22Rv1 (cell line): ENCODE measurements around the gene ZNF827.

Experiments used
- H3K27ac ChIP-seq: fragments of 450-650 bp; 2 replicates; pipeline ENCODE4 v1.5.1; 2017
- CTCF ChIP-seq: fragments of 450-650 bp; IDR thresholded peaks from 2 replicates; pipeline ENCODE4 v1.5.1; 2017; ENCODE audit warnings: mild to moderate bottlenecking
- ZFX ChIP-seq: fragments of 450-650 bp; IDR thresholded peaks from 2 replicates; pipeline ENCODE4 v1.6.1; 2017; ENCODE audit warnings: antibody characterized with exemption, borderline replicate concordance

ZNF827 gene

GRCh38 chr4:145899886-145900460 is 38.6 kb downstream of the ZNF827 start:
- H3K27ac ChIP-seq, result no peak overlapping the region
- TF ChIP-seq CTCF (no peak), ZFX (no peak)

GRCh38 chr4:145898926-145899531 is 39.6 kb downstream of the ZNF827 start:
- TF ChIP-seq CTCF, result no peak
- TF ChIP-seq ZFX, result no peak
- no peak overlapping the region for H3K27ac ChIP-seq

- H3K27ac ChIP-seq, result no peak overlapping the region
- no peak for TF ChIP-seq ZFX
- TF ChIP-seq CTCF, result no peak
Measured at GRCh38 chr4:145898466-145898865, 40.2 kb downstream of the ZNF827 start.

GRCh38 chr4:145895056-145895455 is 43.6 kb downstream of the ZNF827 start:
- H3K27ac ChIP-seq, result no peak overlapping the region
- no peak for TF ChIP-seq ZFX
- TF ChIP-seq CTCF, result no peak

- TF ChIP-seq ZFX (no peak), CTCF (no peak)
- H3K27ac ChIP-seq, result no peak overlapping the region
Measured at GRCh38 chr4:145891958-145892357, 46.7 kb downstream of the ZNF827 start.

- TF ChIP-seq ZFX, result no peak
- no peak for TF ChIP-seq CTCF
- no peak overlapping the region for H3K27ac ChIP-seq
Measured at GRCh38 chr4:145890689-145891088, 47.9 kb downstream of the ZNF827 start.

- TF ChIP-seq ZFX (no peak), CTCF (no peak)
- no peak overlapping the region for H3K27ac ChIP-seq
Measured at GRCh38 chr4:145888393-145888792, 50.2 kb downstream of the ZNF827 start.
